A673 (cell line): Measurements from ENCODE around the gene ANKRD23. TPM values are rescaled to one million over a fixed set of nuclear protein-coding genes. Genes with fewer than 3 reads are reported as not detected.

Experiments used
- BruUV-seq: library from RNA; stranded (reverse); fragments of 400-500 nt; replicated peaks from 2 replicates; lab custom pipeline; 2021; lab: Mats Ljungman, UMichigan
- CTCF ChIA-PET: fragments of 300-600 bp; sonication (Branson Sonifier 250); formaldehyde crosslinking; loops from one replicate; lab custom pipeline; 2022; ENCODE audit warnings: antibody characterized with exemption; lab: Charles Lee
- POLR2A ChIA-PET: fragments of 300-600 bp; sonication (Branson Sonifier 250); formaldehyde crosslinking; loops from one replicate; lab custom pipeline; 2022; ENCODE audit warnings: antibody characterized with exemption; ENCODE audit not compliant: low non-redundant PET; lab: Charles Lee
- DNase-seq: peaks from one replicate; pipeline ENCODE4 v3.0.0-alpha.2; 2015; ENCODE audit warnings: low spot score
- H3K27ac ChIP-seq: fragments of 200-600 bp; sonication (generic); 2 replicates; pipeline ENCODE4 v1.5.1; 2016; ENCODE audit warnings: mixed run types, low read depth, mild to moderate bottlenecking, mixed read lengths, antibody characterized with exemption, low read length; ENCODE audit not compliant: poor library complexity, severe bottlenecking
- H3K27me3 ChIP-seq: fragments of 200-600 bp; sonication (generic); replicated peaks from 2 replicates; pipeline ENCODE4 v1.6.1; 2017; ENCODE audit warnings: mixed run types, low read depth, mild to moderate bottlenecking, mixed read lengths, antibody characterized with exemption, low read length; ENCODE audit not compliant: insufficient read depth, poor library complexity
- H3K36me3 ChIP-seq: fragments of 200-600 bp; sonication (generic); 2 replicates; pipeline ENCODE4 v1.6.1; 2016; ENCODE audit warnings: mixed run types, mild to moderate bottlenecking, mixed read lengths, antibody characterized with exemption, low read length; ENCODE audit not compliant: insufficient read depth, poor library complexity, severe bottlenecking
- H3K4me1 ChIP-seq: fragments of 200-600 bp; sonication (generic); 2 replicates; pipeline ENCODE4 v1.6.1; 2017; ENCODE audit warnings: mixed run types, mild to moderate bottlenecking, mixed read lengths, antibody characterized with exemption, low read length; ENCODE audit not compliant: insufficient read depth, poor library complexity, severe bottlenecking
- H3K4me3 ChIP-seq: fragments of 200-600 bp; sonication (generic); 2 replicates; pipeline ENCODE4 v1.5.1; 2016; ENCODE audit warnings: low read depth, mixed run types, mild to moderate bottlenecking, mixed read lengths, low read length; ENCODE audit not compliant: poor library complexity, severe bottlenecking
- H3K9me3 ChIP-seq: fragments of 200-600 bp; sonication (generic); 2 replicates; pipeline ENCODE4 v1.6.1; 2016; ENCODE audit warnings: mixed run types, low read depth, mild to moderate bottlenecking, mixed read lengths, antibody characterized with exemption, low read length; ENCODE audit not compliant: poor library complexity, severe bottlenecking
- CTCF ChIP-seq: fragments of 300-800, 200-600 bp; sonication (generic); conservative IDR thresholded peaks from 2 replicates; pipeline ENCODE4 v1.5.1; 2017; ENCODE audit warnings: low read depth, mild to moderate bottlenecking, antibody characterized with exemption, low read length, moderate library complexity, mixed read lengths
- EZH2 ChIP-seq: fragments of 200-600 bp; sonication (generic); IDR thresholded peaks from 2 replicates; pipeline ENCODE4 v1.6.1; 2017; ENCODE audit warnings: borderline replicate concordance, low read depth, mild to moderate bottlenecking, mixed read lengths, antibody characterized with exemption, low read length; ENCODE audit not compliant: poor library complexity, severe bottlenecking
- intact Hi-C: fragments of 100-400 bp; cut with micrococcal nuclease; formaldehyde crosslinking; loops from one replicate; pipeline ENCODE4 v1.10.0; 2022; ENCODE audit not compliant: unreplicated experiment
- total RNA-seq: library from RNA; stranded (reverse); gene quantifications from 2 replicates; pipeline ENCODE4 v1.2.3, GENCODE V29; 2021

ANKRD23 gene
- total RNA-seq, 1 experiment from 2014 or later: 6.2 TPM

- H3K4me1 ChIP-seq: peaks cover 45% of the 10 kb centered on the region
- BruUV-seq: no TSS peak
- no peak overlapping the region for H3K27ac ChIP-seq
- H3K36me3 ChIP-seq: no peaks in the 10 kb centered on the region
- intact Hi-C loops: no loop called here
- no peaks in the 10 kb centered on the region for H3K27me3 ChIP-seq
- ChIA-PET CTCF (no interaction called here), POLR2A (no interaction called here)
- DNase-seq: no peak
- H3K9me3 ChIP-seq: no peaks in the 10 kb centered on the region
- H3K4me3 ChIP-seq: no peak overlapping the region
- TF ChIP-seq CTCF: no peak
- no peak for TF ChIP-seq EZH2
Measured at GRCh38 chr2:96878796-96879544, 35.1 kb upstream of the ANKRD23 start.

GRCh38 chr2:96878171-96878570 is 34.4 kb upstream of the ANKRD23 start:
- Histone ChIP-seq H3K9me3 (no peaks in the 10 kb centered on the region), H3K36me3 (no peaks in the 10 kb centered on the region), H3K4me3 (no peak overlapping the region), H3K4me1 (peaks cover 45% of the 10 kb centered on the region), H3K27me3 (no peaks in the 10 kb centered on the region), H3K27ac (no peak overlapping the region)
- ChIA-PET CTCF (no interaction called here), POLR2A (no interaction called here)
- DNase-seq: no peak
- BruUV-seq: no TSS peak
- intact Hi-C loops: no loop called here
- TF ChIP-seq EZH2 (no peak), CTCF (no peak)

GRCh38 chr2:96877631-96878092 is 33.8 kb upstream of the ANKRD23 start:
- Histone ChIP-seq H3K27me3 (no peaks in the 10 kb centered on the region), H3K4me3 (no peak overlapping the region), H3K27ac (no peak overlapping the region), H3K4me1 (peaks cover 45% of the 10 kb centered on the region), H3K9me3 (no peaks in the 10 kb centered on the region), H3K36me3 (no peaks in the 10 kb centered on the region)
- no peak for DNase-seq
- no peak for TF ChIP-seq EZH2
- TF ChIP-seq CTCF: no peak
- ChIA-PET CTCF (interaction anchor here (1.0 kb wide), 1 partner anchor 9 kb away, joined by 3 read pairs; no protein-coding TSS in a partner anchor), POLR2A (no interaction called here)
- BruUV-seq: no TSS peak
- intact Hi-C loops: no loop called here
